Motor neuron (in vitro differentiated cells): Measurements from ENCODE around the gene HDAC9. TPM values are rescaled to one million over a fixed set of nuclear protein-coding genes. Genes with fewer than 3 reads are reported as not detected.

ENCODE experiments used
- ATAC-seq, 8 experiments: fragments of 200-7000 bp; cut with Tn5 transposase; replicated peaks in 6 of 8; 2 replicates each; pipeline ENCODE4 v1.8.0; 2021; ENCODE audit warnings: mild to moderate bottlenecking in 8 of 8, moderate library complexity in 8 of 8
- H3K27ac ChIP-seq, 2 donors: fragments of 250-450 bp; sonication (Bioruptor Pico); 2 replicates each; pipeline ENCODE4 v1.9.0; 2021; ENCODE audit warnings: antibody characterized with exemption in 2 of 2, mild to moderate bottlenecking in 2 of 2, moderate library complexity in 1 of 2
- H3K4me1 ChIP-seq, 2 donors: fragments of 250-450 bp; sonication (Bioruptor Pico); replicated peaks in 1 of 2; 2 replicates each; pipeline ENCODE4 v1.6.1; 2021; ENCODE audit warnings: antibody characterized with exemption in 2 of 2, mild to moderate bottlenecking in 2 of 2, moderate library complexity in 1 of 2
- H3K4me3 ChIP-seq, 5 donors: fragments of 250-450 bp; sonication (Bioruptor Pico); 2 replicates each; pipeline ENCODE4 v1.9.0; 2021; ENCODE audit warnings: antibody characterized with exemption in 5 of 5, mild to moderate bottlenecking in 5 of 5, moderate library complexity in 4 of 5
- WGBS, 10 experiments: fragments of 450-650 bp; shearing (Covaris generic); methylation state at CpG; one replicate each; pipeline ENCODE4 v1.0.0; 2022; 5-methylcytosine and 5-hydroxymethylcytosine counted together
- in situ Hi-C, 9 experiments: fragments of 400-800 bp; cut with MboI; loops; one replicate each; pipeline ENCODE4 v1.15.0; 2021; ENCODE audit warnings: low sequenced_read_pairs in 9 of 9, low pct_unique_long_range_greater_than_20kb in 2 of 9; ENCODE audit not compliant: unreplicated experiment in 9 of 9
- total RNA-seq, 8 experiments: library from RNA; unstranded; fragments of 300-600 nt; gene quantifications; 2 replicates each; pipeline versions ENCODE4 v1.2.3 to v1.2.4, GENCODE V29; 2022

The HDAC9 gene
- total RNA-seq, 8 experiments from 2014 or later, result 5.8 to 44.2 (median 22.7) TPM

GRCh38 chr7:18553605-18554003 lies 58.1 kb downstream of the HDAC9 start:
- ATAC-seq, result no peak
- in situ Hi-C loops, result loop anchor here in 4 of 9 experiments (25.0 kb wide), 1 partner anchor 191 kb away; no protein-coding TSS in a partner anchor
- no peak overlapping the region for H3K4me3 ChIP-seq
- H3K27ac ChIP-seq, result no peak overlapping the region
- peaks cover 6% of the 10 kb centered on the region in 2 donors for H3K4me1 ChIP-seq
- WGBS, 10 experiments, result 40 to 100% (median 83%) methylated on average over 1 to 3 of the region's 3 CpGs; no CpG with 5 or more reads in 1 of the 10 experiments

- WGBS, 10 experiments, result 0 to 80% (median 50%) methylated on average over 1 of the region's 1 CpG; no CpG with 5 or more reads in 1 of the 10 experiments
- H3K4me1 ChIP-seq, result peaks cover 6% of the 10 kb centered on the region in 2 donors
- H3K27ac ChIP-seq, result no peak overlapping the region
- no peak for ATAC-seq
- H3K4me3 ChIP-seq, result no peak overlapping the region
- in situ Hi-C loops, result loop anchor here in 4 of 9 experiments (25.0 kb wide), 1 partner anchor 193 kb away; no protein-coding TSS in a partner anchor
Observed at GRCh38 chr7:18555120-18555519, 59.6 kb downstream of the HDAC9 start.

GRCh38 chr7:18555968-18556367 lies 60.4 kb downstream of the HDAC9 start:
- Histone ChIP-seq H3K4me3 (no peak overlapping the region), H3K27ac (no peak overlapping the region), H3K4me1 (peaks cover 6% of the 10 kb centered on the region in 2 donors)
- WGBS, 10 experiments, result 40 to 100% (median 88%) methylated on average over 1 of the region's 1 CpG; no CpG with 5 or more reads in 3 of the 10 experiments
- no peak for ATAC-seq
- in situ Hi-C loops, result loop anchor here in 4 of 9 experiments (25.0 kb wide), 1 partner anchor 194 kb away; no protein-coding TSS in a partner anchor

- H3K27ac ChIP-seq, result no peak overlapping the region
- H3K4me1 ChIP-seq, result no peaks in the 10 kb centered on the region
- 20 to 100% (median 90%) methylated on average over 1 to 3 of the region's 3 CpGs for WGBS, 10 experiments
- in situ Hi-C loops, result loop anchor here in 4 of 9 experiments (25.0 kb wide), 1 partner anchor 196 kb away; no protein-coding TSS in a partner anchor
- no peak for ATAC-seq
- no peak overlapping the region for H3K4me3 ChIP-seq
Observed at GRCh38 chr7:18558503-18558902, 63.0 kb downstream of the HDAC9 start.

GRCh38 chr7:18558910-18559309 lies 63.4 kb downstream of the HDAC9 start:
- Histone ChIP-seq H3K27ac (no peak overlapping the region), H3K4me3 (no peak overlapping the region), H3K4me1 (no peaks in the 10 kb centered on the region)
- in situ Hi-C loops, result loop anchor here in 4 of 9 experiments (25.0 kb wide), 1 partner anchor 197 kb away; no protein-coding TSS in a partner anchor
- no peak for ATAC-seq
- 87 to 100% (median 100%) methylated on average over 1 to 2 of the region's 3 CpGs; no CpG with 5 or more reads in 1 of the 10 experiments for WGBS, 10 experiments

GRCh38 chr7:18559756-18560155 lies 64.2 kb downstream of the HDAC9 start:
- in situ Hi-C loops, result loop anchor here in 4 of 9 experiments (25.0 kb wide), 1 partner anchor 197 kb away; no protein-coding TSS in a partner anchor
- no peak overlapping the region for H3K27ac ChIP-seq
- no peak for ATAC-seq
- H3K4me1 ChIP-seq, result no peaks in the 10 kb centered on the region
- no peak overlapping the region for H3K4me3 ChIP-seq

GRCh38 chr7:18564779-18565178 lies 69.2 kb downstream of the HDAC9 start:
- no peak overlapping the region for H3K4me3 ChIP-seq
- WGBS, 10 experiments, result 60 to 100% (median 95%) methylated on average over 1 to 5 of the region's 5 CpGs; no CpG with 5 or more reads in 1 of the 10 experiments
- H3K27ac ChIP-seq, result no peak overlapping the region
- in situ Hi-C loops, result loop anchor here in 4 of 9 experiments (25.0 kb wide), 1 partner anchor 202 kb away; no protein-coding TSS in a partner anchor
- no peaks in the 10 kb centered on the region for H3K4me1 ChIP-seq
- ATAC-seq, result no peak

- in situ Hi-C loops, result loop anchor here in 4 of 9 experiments (25.0 kb wide), 1 partner anchor 203 kb away; no protein-coding TSS in a partner anchor
- Histone ChIP-seq H3K4me3 (no peak overlapping the region), H3K27ac (no peak overlapping the region), H3K4me1 (no peaks in the 10 kb centered on the region)
- ATAC-seq, result no peak
Observed at GRCh38 chr7:18565337-18565736, 69.8 kb downstream of the HDAC9 start.

- in situ Hi-C loops, result loop anchor here in 4 of 9 experiments (25.0 kb wide), 1 partner anchor 204 kb away; no protein-coding TSS in a partner anchor
- no peak for ATAC-seq
- Histone ChIP-seq H3K27ac (no peak overlapping the region), H3K4me1 (no peaks in the 10 kb centered on the region), H3K4me3 (no peak overlapping the region)
- 75 to 100% (median 100%) methylated on average over 1 of the region's 1 CpG; no CpG with 5 or more reads in 3 of the 10 experiments for WGBS, 10 experiments
Observed at GRCh38 chr7:18566205-18566604, 70.7 kb downstream of the HDAC9 start.

GRCh38 chr7:18566829-18567228 lies 71.3 kb downstream of the HDAC9 start:
- ATAC-seq, result peak in 1 of 8 experiments; percentile 84
- Histone ChIP-seq H3K27ac (no peak overlapping the region), H3K4me3 (no peak overlapping the region), H3K4me1 (no peaks in the 10 kb centered on the region)
- WGBS, 10 experiments, result 61 to 100% (median 81%) methylated on average over 1 to 7 of the region's 7 CpGs; no CpG with 5 or more reads in 1 of the 10 experiments
- in situ Hi-C loops, result loop anchor here in 4 of 9 experiments (25.0 kb wide), 1 partner anchor 205 kb away; no protein-coding TSS in a partner anchor

GRCh38 chr7:18570441-18570840 lies 74.9 kb downstream of the HDAC9 start:
- ATAC-seq, result no peak
- H3K27ac ChIP-seq, result no peak overlapping the region
- in situ Hi-C loops, result loop anchor here in 5 of 9 experiments (10.0 to 25.0 kb wide), 2 partner anchors 208 to 216 kb away; no protein-coding TSS in a partner anchor
- WGBS, 10 experiments, result 75 to 100% (median 94%) methylated on average over 2 to 3 of the region's 3 CpGs; no CpG with 5 or more reads in 2 of the 10 experiments
- H3K4me1 ChIP-seq, result no peaks in the 10 kb centered on the region
- no peak overlapping the region for H3K4me3 ChIP-seq

GRCh38 chr7:18570890-18571478 lies 75.4 kb downstream of the HDAC9 start:
- in situ Hi-C loops, result loop anchor here in 5 of 9 experiments (10.0 to 25.0 kb wide), 2 partner anchors 209 to 216 kb away; no protein-coding TSS in a partner anchor
- no peak overlapping the region for H3K27ac ChIP-seq
- peak in 5 of 8 experiments; percentile 23 to 57 (median 36) for ATAC-seq
- WGBS, 10 experiments, result 0 to 100% (median 64%) methylated on average over 1 to 3 of the region's 3 CpGs
- H3K4me3 ChIP-seq, result no peak overlapping the region
- H3K4me1 ChIP-seq, result no peaks in the 10 kb centered on the region

- H3K27ac ChIP-seq, result no peak overlapping the region
- WGBS, 10 experiments, result 87 to 100% (median 93%) methylated on average over 1 to 4 of the region's 4 CpGs; no CpG with 5 or more reads in 1 of the 10 experiments
- no peak for ATAC-seq
- in situ Hi-C loops, result loop anchor here in 5 of 9 experiments (10.0 to 25.0 kb wide), 2 partner anchors 210 to 217 kb away; no protein-coding TSS in a partner anchor
- no peak overlapping the region for H3K4me3 ChIP-seq
- H3K4me1 ChIP-seq, result no peaks in the 10 kb centered on the region
Observed at GRCh38 chr7:18572154-18572553, 76.6 kb downstream of the HDAC9 start.
